Measurements from ENCODE around the gene CDCP2.

Gene CDCP2

GRCh38 chr1:54136269-54136896, 16.4 kb downstream of the CDCP2 start:
- no peak for DNase-seq

- DNase-seq = no peak
Observed at GRCh38 chr1:54135436-54136120, 17.2 kb downstream of the CDCP2 start.

GRCh38 chr1:54134295-54134694, 18.5 kb downstream of the CDCP2 start:
- no peak for DNase-seq

GRCh38 chr1:54132495-54132894, 20.3 kb downstream of the CDCP2 start:
- no peak for DNase-seq

- DNase-seq = no peak
Observed at GRCh38 chr1:54131419-54131818, 21.4 kb downstream of the CDCP2 start.

GRCh38 chr1:54129858-54130257, 22.9 kb downstream of the CDCP2 start:
- no peak for DNase-seq

GRCh38 chr1:54127594-54128300, 25.1 kb downstream of the CDCP2 start:
- no peak for DNase-seq

GRCh38 chr1:54126271-54126815, 26.5 kb downstream of the CDCP2 start:
- DNase-seq = no peak

- no peak for DNase-seq
Observed at GRCh38 chr1:54125386-54126070, 27.3 kb downstream of the CDCP2 start.

- DNase-seq = no peak
Observed at GRCh38 chr1:54124906-54125305, 27.9 kb downstream of the CDCP2 start.

- DNase-seq = no peak
Observed at GRCh38 chr1:54124472-54124871, 28.3 kb downstream of the CDCP2 start.

- DNase-seq = no peak
Observed at GRCh38 chr1:54122992-54123391, 29.8 kb downstream of the CDCP2 start.

GRCh38 chr1:54122135-54122751, 30.6 kb downstream of the CDCP2 start:
- DNase-seq = no peak

- DNase-seq = peak; percentile 14 to 35 (median 25)
Observed at GRCh38 chr1:54121482-54122134, 31.2 kb downstream of the CDCP2 start.

GRCh38 chr1:54120698-54121481, 31.9 kb downstream of the CDCP2 start:
- DNase-seq = no peak

GRCh38 chr1:54120018-54120697, 32.6 kb downstream of the CDCP2 start:
- no peak for DNase-seq

GRCh38 chr1:54118704-54119103, 34.1 kb downstream of the CDCP2 start:
- DNase-seq = no peak

GRCh38 chr1:54117815-54118563, 34.8 kb downstream of the CDCP2 start:
- no peak for DNase-seq

GRCh38 chr1:54115520-54115919, 37.3 kb downstream of the CDCP2 start:
- no peak for DNase-seq

- no peak for DNase-seq
Observed at GRCh38 chr1:54114955-54115354, 37.8 kb downstream of the CDCP2 start.
